ENCODE measurements around the gene KCNQ2. TPM values are rescaled to one million over a fixed set of nuclear protein-coding genes. Genes with fewer than 3 reads are reported as not detected.

KCNQ2 gene
- total and polyA plus RNA-seq, 4 donors = not detected

DNA sequence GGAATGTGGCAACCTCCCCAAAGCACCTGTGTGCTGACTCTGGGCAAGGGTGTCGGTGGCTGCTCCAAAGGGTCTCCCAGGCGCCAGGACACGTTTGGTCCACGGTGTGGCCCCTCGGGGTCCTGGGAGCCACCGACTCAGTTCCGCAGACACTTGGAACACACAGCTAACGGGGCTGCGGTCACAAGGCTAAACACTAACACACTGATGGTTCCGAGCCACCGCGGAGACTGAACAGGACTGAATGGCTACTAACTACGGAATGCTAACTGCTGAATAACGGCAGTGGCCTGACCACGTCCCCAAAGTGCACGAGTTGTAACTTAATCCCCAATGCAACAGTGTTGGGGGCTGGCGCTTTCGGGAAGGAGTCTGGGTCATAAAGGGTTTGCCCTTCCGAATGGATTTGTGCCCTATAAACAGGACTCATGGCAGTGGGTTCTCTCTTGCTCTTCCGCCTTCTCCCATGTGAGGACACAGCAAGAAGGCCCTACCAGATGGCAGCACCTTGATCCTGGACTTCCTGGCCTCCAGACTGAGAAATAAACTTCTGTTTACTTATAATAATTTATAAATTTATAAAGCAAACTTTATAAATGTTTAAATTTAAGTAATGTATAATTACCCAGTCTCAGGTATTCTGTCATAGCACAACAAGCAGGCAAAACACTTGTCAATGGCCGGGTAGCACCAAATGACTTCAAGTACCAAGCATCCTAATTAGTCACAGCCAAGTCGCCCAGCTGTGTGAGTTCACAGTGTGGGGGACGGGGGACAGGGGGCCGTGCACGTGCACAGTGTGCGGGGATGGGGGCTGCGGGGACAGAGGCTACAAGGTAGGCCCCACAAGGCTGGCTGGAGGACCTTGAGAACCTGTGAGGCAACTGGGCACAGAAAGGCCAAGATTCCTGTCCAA, 28.7 kb upstream of the KCNQ2 start:
- no peak for DNase-seq (ENCODE audit: low spot score)
- Histone ChIP-seq H3K4me3 (ENCODE audit: low read depth in 1 of 3, low read length in 3 of 3) (no peak overlapping the region), H3K9ac (ENCODE audit: low read depth in 1 of 2, low read length in 2 of 2) (no peak overlapping the region), H3K36me3 (ENCODE audit: control insufficient read depth in 4 of 4, insufficient read depth in 3 of 4, low read depth in 1 of 4, low read length in 3 of 4) (no peaks in the 10 kb centered on the region), H3K9me3 (ENCODE audit: control insufficient read depth in 4 of 4, low read length in 3 of 4) (peaks cover 0 to 6% (median 4%) of the 10 kb centered on the region in 4 donors), H3K27me3 (ENCODE audit: control insufficient read depth in 4 of 4, insufficient read depth in 4 of 4, low read length in 3 of 4) (peaks cover 0 to 9% (median 2%) of the 10 kb centered on the region in 4 donors), H3K27ac (ENCODE audit: low read depth in 1 of 2, low read length in 2 of 2) (no peak overlapping the region), H3K4me1 (ENCODE audit: control insufficient read depth in 4 of 4, insufficient read depth in 4 of 4, low read length in 3 of 4) (peaks cover 3 to 11% (median 6%) of the 10 kb centered on the region in 4 donors)
- WGBS = 82% methylated on average over 27 of the region's 27 CpGs
- TF ChIP-seq RAD21 (IDR thresholded peaks at IDR 0.05) (no peak), SP1 (IDR thresholded peaks at IDR 0.05) (no peak), HNF4A (conservative IDR thresholded peaks at IDR 0.05) (no peak), EGR1 (IDR thresholded peaks at IDR 0.05; ENCODE audit: low read depth in 2 of 2) (no peak), RXRA (IDR thresholded peaks at IDR 0.05) (no peak), FOXA2 (IDR thresholded peaks at IDR 0.05) (no peak), GABPA (IDR thresholded peaks at IDR 0.05 in 1 of 2, conservative IDR thresholded peaks at IDR 0.05 in 1 of 2) (no peak), JUND (IDR thresholded peaks at IDR 0.05) (no peak), HNF4G (IDR thresholded peaks at IDR 0.05) (no peak), NR2F2 (IDR thresholded peaks at IDR 0.05) (no peak), YY1 (IDR thresholded peaks at IDR 0.05) (no peak), FOXA1 (IDR thresholded peaks at IDR 0.05) (no peak), TAF1 (conservative IDR thresholded peaks at IDR 0.05) (no peak)
- TF ChIP-seq, protein P1, sequence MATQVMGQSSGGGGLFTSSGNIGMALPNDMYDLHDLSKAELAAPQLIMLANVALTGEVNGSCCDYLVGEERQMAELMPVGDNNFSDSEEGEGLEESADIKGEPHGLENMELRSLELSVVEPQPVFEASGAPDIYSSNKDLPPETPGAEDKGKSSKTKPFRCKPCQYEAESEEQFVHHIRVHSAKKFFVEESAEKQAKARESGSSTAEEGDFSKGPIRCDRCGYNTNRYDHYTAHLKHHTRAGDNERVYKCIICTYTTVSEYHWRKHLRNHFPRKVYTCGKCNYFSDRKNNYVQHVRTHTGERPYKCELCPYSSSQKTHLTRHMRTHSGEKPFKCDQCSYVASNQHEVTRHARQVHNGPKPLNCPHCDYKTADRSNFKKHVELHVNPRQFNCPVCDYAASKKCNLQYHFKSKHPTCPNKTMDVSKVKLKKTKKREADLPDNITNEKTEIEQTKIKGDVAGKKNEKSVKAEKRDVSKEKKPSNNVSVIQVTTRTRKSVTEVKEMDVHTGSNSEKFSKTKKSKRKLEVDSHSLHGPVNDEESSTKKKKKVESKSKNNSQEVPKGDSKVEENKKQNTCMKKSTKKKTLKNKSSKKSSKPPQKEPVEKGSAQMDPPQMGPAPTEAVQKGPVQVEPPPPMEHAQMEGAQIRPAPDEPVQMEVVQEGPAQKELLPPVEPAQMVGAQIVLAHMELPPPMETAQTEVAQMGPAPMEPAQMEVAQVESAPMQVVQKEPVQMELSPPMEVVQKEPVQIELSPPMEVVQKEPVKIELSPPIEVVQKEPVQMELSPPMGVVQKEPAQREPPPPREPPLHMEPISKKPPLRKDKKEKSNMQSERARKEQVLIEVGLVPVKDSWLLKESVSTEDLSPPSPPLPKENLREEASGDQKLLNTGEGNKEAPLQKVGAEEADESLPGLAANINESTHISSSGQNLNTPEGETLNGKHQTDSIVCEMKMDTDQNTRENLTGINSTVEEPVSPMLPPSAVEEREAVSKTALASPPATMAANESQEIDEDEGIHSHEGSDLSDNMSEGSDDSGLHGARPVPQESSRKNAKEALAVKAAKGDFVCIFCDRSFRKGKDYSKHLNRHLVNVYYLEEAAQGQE (IDR thresholded peaks at IDR 0.05) = no peak
- TF ChIP-seq, protein P2, sequence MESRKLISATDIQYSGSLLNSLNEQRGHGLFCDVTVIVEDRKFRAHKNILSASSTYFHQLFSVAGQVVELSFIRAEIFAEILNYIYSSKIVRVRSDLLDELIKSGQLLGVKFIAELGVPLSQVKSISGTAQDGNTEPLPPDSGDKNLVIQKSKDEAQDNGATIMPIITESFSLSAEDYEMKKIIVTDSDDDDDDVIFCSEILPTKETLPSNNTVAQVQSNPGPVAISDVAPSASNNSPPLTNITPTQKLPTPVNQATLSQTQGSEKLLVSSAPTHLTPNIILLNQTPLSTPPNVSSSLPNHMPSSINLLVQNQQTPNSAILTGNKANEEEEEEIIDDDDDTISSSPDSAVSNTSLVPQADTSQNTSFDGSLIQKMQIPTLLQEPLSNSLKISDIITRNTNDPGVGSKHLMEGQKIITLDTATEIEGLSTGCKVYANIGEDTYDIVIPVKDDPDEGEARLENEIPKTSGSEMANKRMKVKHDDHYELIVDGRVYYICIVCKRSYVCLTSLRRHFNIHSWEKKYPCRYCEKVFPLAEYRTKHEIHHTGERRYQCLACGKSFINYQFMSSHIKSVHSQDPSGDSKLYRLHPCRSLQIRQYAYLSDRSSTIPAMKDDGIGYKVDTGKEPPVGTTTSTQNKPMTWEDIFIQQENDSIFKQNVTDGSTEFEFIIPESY (IDR thresholded peaks at IDR 0.05) = no peak
- TF ChIP-seq, protein P3, sequence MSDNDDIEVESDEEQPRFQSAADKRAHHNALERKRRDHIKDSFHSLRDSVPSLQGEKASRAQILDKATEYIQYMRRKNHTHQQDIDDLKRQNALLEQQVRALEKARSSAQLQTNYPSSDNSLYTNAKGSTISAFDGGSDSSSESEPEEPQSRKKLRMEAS (IDR thresholded peaks at IDR 0.05) = no peak

DNA sequence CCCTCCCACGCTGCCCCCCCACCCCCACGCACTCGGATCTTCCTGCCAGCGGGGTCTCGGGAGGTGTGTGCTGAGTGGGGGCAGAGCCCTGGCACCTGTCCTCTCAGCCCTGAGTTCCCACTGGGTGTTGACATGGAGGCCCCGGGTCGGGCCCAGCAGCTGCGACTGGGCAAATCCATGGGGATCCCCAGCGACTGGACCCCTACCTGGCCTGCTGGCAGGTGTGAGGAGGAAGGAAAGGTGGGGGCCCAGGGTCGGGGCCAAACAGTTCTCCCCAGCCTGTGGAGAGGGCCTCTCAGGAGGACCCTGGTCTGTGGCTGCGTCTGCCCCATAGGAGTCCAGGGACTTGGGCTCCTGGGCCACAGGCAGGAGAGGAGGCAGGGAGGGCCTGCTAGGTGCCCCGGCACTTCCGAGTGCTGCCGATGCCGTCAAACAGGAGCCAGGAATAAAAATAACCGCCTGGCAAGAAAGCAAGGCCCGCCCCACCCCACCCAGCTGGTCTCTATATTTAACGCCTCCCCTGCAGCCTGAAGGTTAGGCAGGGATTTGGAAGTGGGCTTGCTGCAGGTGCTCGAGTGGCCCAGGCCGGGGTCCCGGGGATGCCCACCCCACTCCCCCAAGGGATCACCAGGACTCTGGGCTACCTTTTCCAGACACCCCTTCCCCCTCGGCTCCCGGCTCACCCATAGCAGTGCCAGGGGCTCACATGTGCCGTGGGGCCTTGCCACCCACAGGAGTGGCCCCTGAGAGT, 27.9 kb upstream of the KCNQ2 start:
- Histone ChIP-seq H3K9me3 (ENCODE audit: control insufficient read depth in 4 of 4, low read length in 3 of 4) (peaks cover 0 to 6% (median 3%) of the 10 kb centered on the region in 4 donors), H3K4me1 (ENCODE audit: control insufficient read depth in 4 of 4, insufficient read depth in 4 of 4, low read length in 3 of 4) (peaks cover 3 to 15% (median 7%) of the 10 kb centered on the region in 4 donors), H3K27me3 (ENCODE audit: control insufficient read depth in 4 of 4, insufficient read depth in 4 of 4, low read length in 3 of 4) (peaks cover 0 to 9% (median 2%) of the 10 kb centered on the region in 4 donors), H3K27ac (ENCODE audit: low read depth in 1 of 2, low read length in 2 of 2) (no peak overlapping the region), H3K4me3 (ENCODE audit: low read depth in 1 of 3, low read length in 3 of 3) (no peak overlapping the region), H3K36me3 (ENCODE audit: control insufficient read depth in 4 of 4, insufficient read depth in 3 of 4, low read depth in 1 of 4, low read length in 3 of 4) (no peaks in the 10 kb centered on the region), H3K9ac (ENCODE audit: low read depth in 1 of 2, low read length in 2 of 2) (no peak overlapping the region)
- TF ChIP-seq EGR1 (IDR thresholded peaks at IDR 0.05; ENCODE audit: low read depth in 2 of 2) = no peak
- TF ChIP-seq, protein P3 (IDR thresholded peaks at IDR 0.05) = no peak
- TF ChIP-seq FOXA2 (IDR thresholded peaks at IDR 0.05) = no peak
- no peak for TF ChIP-seq HNF4G (IDR thresholded peaks at IDR 0.05)
- TF ChIP-seq, protein P4, sequence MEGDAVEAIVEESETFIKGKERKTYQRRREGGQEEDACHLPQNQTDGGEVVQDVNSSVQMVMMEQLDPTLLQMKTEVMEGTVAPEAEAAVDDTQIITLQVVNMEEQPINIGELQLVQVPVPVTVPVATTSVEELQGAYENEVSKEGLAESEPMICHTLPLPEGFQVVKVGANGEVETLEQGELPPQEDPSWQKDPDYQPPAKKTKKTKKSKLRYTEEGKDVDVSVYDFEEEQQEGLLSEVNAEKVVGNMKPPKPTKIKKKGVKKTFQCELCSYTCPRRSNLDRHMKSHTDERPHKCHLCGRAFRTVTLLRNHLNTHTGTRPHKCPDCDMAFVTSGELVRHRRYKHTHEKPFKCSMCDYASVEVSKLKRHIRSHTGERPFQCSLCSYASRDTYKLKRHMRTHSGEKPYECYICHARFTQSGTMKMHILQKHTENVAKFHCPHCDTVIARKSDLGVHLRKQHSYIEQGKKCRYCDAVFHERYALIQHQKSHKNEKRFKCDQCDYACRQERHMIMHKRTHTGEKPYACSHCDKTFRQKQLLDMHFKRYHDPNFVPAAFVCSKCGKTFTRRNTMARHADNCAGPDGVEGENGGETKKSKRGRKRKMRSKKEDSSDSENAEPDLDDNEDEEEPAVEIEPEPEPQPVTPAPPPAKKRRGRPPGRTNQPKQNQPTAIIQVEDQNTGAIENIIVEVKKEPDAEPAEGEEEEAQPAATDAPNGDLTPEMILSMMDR (IDR thresholded peaks at IDR 0.05; ENCODE audit: low read depth, low read length, missing input control) = no peak
- TF ChIP-seq NR2F2 (IDR thresholded peaks at IDR 0.05) = no peak
- TF ChIP-seq, protein P2 (IDR thresholded peaks at IDR 0.05) = no peak
- DNase-seq (ENCODE audit: low spot score) = no peak
- WGBS = 86% methylated on average over 24 of the region's 24 CpGs
